Inflammatory macrophage treated with lipopolysaccharide for 4 hours (primary cell): ENCODE results near the gene MPZL3.

Experiments
- DNase-seq: peaks from one replicate; pipeline ENCODE4 v3.0.0-alpha.2; 2020

The MPZL3 gene

GRCh38 chr11:118264569-118265465, 12.7 kb upstream of the MPZL3 start:
- no peak for DNase-seq

- DNase-seq = no peak
These were observed 11.8 kb upstream of the MPZL3 start, which contains the start of gene MPZL2 for GRCh38 chr11:118263695-118264568. Gene MPZL2, minus strand, starts transcription at chr11:118264297. Its CDS starts 144 bp downstream, at chr11:118264153.

DNA sequence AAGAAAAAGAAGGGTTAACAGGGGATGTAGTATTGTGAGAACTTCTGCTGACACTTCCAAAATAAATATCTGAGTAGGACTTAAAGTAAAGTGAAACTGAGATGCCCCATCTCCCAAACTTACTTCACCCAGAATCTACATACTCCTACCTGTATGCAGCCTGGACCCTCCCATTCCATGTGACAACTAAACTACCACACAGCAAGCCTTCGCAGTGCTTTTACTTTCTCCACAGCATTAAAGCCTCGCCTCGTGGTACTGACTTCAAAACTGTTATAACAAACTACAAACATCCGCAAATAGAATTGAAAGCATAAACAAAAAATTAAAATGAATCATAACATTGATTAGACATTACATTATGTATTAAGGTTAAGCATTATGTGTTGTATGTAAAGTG, 10.9 kb upstream of the MPZL3 start:
- no peak for DNase-seq

DNA sequence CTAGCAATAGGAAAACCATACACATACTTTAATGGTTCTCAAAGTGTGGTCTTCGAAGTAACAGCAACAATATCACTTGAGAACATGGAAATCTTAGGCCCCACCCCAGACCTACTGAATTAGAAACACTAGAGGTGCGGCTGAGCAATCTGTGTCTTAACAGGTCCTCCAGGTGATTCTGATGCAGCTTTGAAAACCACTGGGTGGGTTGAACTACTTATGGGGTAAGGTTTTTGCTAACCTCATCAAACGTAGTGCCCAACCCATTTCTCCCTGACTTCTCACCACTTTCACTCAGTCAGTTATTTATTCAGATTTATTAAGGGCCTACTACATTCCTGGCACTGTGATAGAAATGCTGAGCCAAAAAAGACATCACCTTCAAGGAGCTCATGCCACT, 8.2 kb upstream of the MPZL3 start:
- no peak for DNase-seq

DNA sequence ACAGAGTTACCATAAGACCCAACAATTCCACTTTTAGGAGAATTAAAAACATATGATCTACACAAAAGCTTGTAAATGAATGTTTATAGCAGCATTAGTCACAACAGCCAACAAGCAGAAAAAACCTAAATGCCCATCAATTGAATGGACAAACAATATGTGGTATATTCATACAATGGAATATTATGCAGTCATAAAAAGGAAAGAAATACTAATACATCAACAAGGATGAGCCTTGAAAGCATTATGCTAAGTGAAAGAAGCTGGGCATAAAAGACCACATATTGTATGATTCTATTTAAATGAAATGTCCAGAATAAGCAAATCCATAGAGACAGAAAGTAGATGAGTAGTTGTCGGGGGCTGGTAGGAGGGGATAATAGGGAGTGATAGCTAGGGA, 7.0 kb upstream of the MPZL3 start:
- no peak for DNase-seq

DNA sequence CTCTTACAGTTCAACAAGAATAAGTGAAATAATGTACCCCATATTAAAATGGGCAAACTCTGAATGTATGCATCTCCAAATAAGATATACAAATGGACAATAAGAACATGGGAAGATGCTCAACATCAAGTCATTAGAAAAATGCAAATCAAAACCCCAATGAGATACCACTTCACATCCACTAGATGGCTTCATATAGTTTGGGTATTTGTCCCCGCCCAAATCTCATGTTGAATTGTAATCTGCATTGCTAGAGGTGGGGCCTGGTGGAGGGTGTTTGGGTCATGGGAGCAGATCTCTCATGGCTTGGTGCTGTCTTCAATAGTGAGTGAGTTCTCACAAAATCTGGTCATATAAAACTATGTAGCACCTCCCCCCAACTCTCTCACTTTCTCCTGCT, 6.2 kb upstream of the MPZL3 start:
- peak; percentile 23 for DNase-seq

- DNase-seq = peak; percentile 69
These were observed 523 bp upstream of the MPZL3 start for GRCh38 chr11:118252688-118253087.

DNA sequence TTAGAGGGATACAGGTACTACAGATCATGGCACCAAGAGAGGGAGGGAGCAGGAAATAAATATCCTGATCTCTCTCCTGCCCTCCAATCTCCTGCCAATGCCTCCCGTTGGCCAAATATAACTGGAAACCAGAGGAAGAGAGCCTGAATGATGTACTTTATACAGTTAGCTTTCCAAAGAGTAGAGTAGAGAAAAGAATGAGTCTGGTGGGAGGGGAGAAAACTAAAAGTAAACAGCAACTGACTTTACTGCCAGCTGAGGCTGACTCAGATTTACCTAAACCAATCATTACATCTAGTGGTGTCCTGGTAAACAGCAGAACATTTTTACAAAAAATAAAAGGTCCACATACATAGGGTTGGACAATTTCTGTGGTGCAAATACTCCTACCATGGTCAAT, 5.1 kb downstream of the MPZL3 start:
- no peak for DNase-seq

DNA sequence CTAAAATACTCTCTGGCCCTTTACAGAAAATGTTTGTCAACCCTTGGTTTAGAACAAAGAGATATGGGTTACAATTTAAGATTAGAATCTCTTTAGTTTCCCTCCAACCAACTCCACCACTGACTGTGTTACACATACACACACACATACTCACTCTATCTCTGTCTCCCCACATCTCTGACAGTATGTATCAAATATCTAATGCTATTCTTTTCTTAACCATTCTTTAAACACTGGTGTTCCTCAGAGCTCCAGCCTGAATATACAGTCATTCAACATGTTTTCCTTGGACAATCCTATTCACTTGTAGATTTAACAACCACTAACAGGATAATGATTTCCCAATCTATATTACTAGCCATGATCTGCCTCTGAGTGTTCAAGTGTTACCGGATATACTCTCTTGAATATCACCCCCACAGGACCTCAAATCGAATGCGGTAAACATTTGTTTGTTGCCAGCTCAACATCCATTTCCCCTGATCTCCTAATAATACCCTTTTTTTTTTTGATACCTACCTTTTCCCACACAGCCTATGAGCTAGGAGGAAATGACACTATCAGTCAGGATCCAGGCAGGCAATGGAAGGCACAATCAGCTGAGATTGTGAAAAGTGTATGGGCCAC, 6.1 kb downstream of the MPZL3 start:
- DNase-seq = no peak

DNA sequence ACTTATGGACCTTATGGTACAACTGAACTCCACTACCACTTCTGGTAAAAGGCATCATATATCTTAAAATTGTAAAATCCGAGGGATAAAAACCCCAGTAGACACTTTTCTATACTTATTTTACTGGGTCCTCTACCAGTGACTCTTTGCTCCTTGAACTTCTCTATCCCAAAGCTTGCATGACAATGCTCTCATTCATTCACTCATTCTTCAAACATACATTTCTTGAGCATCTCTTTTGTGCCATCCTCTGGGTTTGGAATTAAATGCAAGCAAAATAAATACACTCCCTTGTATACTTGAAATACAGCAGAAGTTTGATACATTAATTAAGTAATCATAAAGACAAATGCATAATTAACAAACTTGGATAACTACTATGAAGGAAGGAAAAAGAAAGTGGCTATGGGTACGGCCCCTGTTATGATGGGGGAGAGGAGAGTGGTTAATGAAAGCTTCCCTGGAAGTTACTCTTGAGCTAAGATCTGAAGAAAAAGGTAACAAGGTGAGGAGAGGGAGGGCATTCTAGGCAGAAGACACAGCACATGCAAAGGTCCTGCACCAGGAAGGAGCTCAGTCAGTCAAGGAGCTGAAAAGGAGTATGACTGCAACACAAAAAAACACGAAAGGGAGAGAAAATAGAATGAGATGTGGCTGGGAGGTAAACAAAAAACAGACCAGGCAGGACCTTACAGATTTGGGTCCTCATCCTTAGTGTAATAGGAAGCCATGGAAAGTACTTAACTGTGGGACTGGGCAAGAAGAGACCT, 8.0 kb downstream of the MPZL3 start:
- no peak for DNase-seq

DNA sequence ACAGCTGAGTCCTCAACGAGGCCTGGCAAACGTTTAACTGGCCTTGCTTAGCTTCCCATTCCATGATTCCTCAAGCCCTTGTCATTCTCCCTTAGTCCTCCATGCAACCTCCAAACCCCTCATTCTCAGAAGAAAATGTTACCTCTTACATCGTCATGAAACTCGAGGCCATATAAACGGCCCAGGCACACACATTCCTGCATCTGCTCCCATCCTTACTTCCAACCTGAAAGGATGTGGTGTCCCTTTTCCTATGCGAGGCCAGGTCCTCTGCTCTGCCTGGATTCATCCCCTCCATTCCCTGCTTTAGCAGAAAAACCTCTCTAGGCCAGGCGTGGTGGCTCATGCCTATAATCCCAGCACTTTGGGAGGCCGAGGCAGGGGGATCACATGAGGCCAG, 9.0 kb downstream of the MPZL3 start:
- DNase-seq = no peak

GRCh38 chr11:118241764-118242098, 10.4 kb downstream of the MPZL3 start:
- DNase-seq = no peak

DNA sequence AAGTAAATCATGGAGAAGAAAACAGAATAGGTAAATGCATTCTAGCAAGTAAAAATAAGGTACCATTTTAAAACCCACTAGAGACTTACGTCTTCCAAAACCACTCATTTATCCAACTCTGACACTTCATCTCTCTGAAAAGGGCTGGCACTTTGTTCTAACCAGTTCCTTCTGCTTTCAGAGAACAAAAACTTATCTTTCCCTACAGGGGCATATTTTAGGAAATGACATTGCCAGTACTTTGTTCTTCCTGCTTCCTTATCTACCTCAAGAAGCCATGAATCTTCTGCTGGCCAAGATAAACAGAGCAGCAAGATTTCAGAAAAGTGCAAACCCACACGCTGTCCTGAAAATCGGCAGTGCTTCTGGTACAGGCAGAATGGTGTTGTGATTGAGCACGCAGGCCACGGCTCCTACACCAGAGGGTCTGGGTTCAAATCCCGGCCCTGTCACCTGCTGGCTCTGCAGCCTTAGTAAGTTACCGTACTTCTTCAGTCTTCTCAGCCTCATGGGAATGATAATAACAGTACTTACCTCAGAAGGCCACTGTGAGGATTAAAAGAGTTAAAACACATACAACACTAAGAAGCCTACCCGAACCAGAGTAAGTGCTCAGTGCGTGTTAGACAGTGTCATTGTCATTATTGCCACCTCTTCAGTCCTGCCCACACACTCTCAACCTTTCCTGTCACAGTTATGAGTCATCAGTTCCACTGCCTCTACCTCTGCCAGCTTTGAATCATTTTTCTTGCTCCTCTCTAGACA, 11.0 kb downstream of the MPZL3 start:
- DNase-seq = peak; percentile 79

- DNase-seq = peak; percentile 59
These were observed 12.5 kb downstream of the MPZL3 start for GRCh38 chr11:118239509-118240205.

- DNase-seq = peak; percentile 62
These were observed 13.2 kb downstream of the MPZL3 start for GRCh38 chr11:118238929-118239328.

- DNase-seq = peak; percentile 69
These were observed 13.7 kb downstream of the MPZL3 start for GRCh38 chr11:118238421-118238820.

DNA sequence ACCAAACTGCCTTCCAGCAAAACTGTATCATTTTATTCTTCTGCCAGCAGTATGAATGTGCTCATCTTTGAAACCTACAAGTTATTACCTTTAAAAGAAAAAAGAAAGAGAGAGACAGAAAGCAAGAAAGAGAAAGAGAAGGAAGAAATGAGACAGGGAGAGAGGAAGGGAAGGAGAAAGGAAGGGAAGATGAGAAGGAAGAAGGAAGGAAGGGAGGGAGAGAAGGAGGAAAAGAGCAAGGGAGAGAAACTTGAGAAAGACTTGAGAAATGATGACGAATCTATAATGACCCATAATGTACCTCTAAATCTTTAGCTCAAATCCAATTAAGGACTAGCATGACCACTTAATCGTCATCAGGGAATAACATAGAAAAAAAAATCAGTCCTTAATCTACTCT, 16.0 kb downstream of the MPZL3 start:
- no peak for DNase-seq

DNA sequence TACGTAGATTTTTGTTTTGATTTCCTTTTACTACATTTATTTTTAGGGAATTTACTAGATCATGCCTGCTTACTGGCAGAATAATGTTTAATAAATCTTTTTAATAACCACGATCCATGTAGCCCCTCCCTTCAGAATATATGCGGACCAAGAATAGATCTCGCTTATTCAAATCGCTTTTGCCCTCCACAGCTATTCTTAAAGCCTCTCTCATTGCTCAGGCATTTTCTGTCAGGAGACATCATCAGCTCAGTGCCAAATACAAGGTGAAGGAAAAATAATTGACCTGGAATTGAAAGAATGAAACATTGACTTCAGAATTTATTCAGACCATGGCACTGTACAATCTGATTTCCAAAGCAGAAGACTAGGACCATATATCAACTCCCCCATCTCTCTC, 17.3 kb downstream of the MPZL3 start:
- DNase-seq = no peak

- DNase-seq = no peak
These were observed 18.3 kb downstream of the MPZL3 start for GRCh38 chr11:118233850-118234249.

- DNase-seq = no peak
These were observed 18.8 kb downstream of the MPZL3 start for GRCh38 chr11:118233377-118233776.

- DNase-seq = no peak
These were observed 19.5 kb downstream of the MPZL3 start for GRCh38 chr11:118232659-118233058.
